Cardiac septum (tissue), 1 donor: ENCODE measurements around the gene CREB3L4. TPM values are rescaled to one million over a fixed set of nuclear protein-coding genes. Genes with fewer than 3 reads are reported as not detected.
"Not testable (repeated sequence)": the region's sequence is repeated elsewhere in the genome, so short reads cannot be mapped to it uniquely, and the experiment has no call there.

Experiments
- DNase-seq: peaks from one replicate; pipeline ENCODE4 v3.0.0-alpha.2; 2020; ENCODE audit warnings: low spot score
- intact Hi-C: fragments of 100-400 bp; cut with DNase I; formaldehyde crosslinking; loops from one replicate; pipeline ENCODE4 v1.14.0; 2022
- microRNA-seq: library from miRNA; unstranded; fragments of <30 nt; microRNA quantifications from one replicate; pipeline ENCODE4 v1.2.0, GENCODE V29; 2020
- total RNA-seq: library from RNA; stranded (reverse); fragmentation: NEBNext Ultra II Directional; extraction: Animal tissue kit (Norgen Biotek cat#: 25700); gene quantifications from one replicate; pipeline ENCODE4 v1.2.1, GENCODE V29; 2021
- donor health status: DM: no; HTN: no; CAD: no.

CREB3L4 gene
- total RNA-seq, 1 donor from 2014 or later: 3.8 TPM

DNA sequence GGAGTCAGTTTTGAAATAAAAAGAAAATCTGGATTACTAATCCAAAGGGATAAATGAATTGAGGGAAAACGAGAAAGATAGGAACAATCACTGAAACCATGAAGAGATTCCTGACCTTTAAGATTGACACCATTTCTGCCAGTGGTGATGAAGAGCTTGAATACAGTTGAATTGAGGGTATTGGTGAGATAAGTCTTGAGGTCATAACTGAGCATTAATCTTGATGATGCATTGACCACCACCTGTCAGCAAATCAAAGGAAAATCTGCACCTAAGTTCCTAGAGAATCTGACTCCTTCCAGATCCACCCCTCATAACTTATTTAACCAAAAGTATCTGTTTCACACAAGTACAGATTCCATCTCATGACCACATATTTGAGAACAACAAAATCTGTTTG, 44.4 kb downstream of the CREB3L4 start:
- intact Hi-C loops: no loop called here
- DNase-seq: no peak

GRCh38 chr1:154012543-154012942, 44.8 kb downstream of the CREB3L4 start:
- DNase-seq, intact Hi-C loops: not testable (repeated sequence)

GRCh38 chr1:154014154-154014907, 46.6 kb downstream of the CREB3L4 start:
- intact Hi-C loops: no loop called here
- no peak for DNase-seq

- intact Hi-C loops: no loop called here
These were observed 51.6 kb downstream of the CREB3L4 start for GRCh38 chr1:154019269-154019668.

GRCh38 chr1:154019940-154020339, 52.2 kb downstream of the CREB3L4 start:
- intact Hi-C loops: no loop called here

More at GRCh38 chr1:154019269-154019668, 51.6 kb downstream of the CREB3L4 start:
- DNase-seq: no peak

More at GRCh38 chr1:154019940-154020339, 52.2 kb downstream of the CREB3L4 start:
- no peak for DNase-seq

Small RNA genes lying within 50 kb of the gene (microRNA-seq; reads per million reads assigned to microRNA genes)
- gene MIR6737: not detected

Other genes starting within 250 kb of the CREB3L4 start
- gene INTS3, start 239.9 kb upstream of the CREB3L4 start, total RNA-seq: 35.2 TPM
- 9.8 TPM for gene SLC27A3, start 192.5 kb upstream of the CREB3L4 start, total RNA-seq
- 45.7 TPM for gene GATAD2B, start 44.9 kb upstream of the CREB3L4 start, total RNA-seq
- gene DENND4B, start 21.2 kb upstream of the CREB3L4 start, total RNA-seq: 42.7 TPM
- 20.6 TPM for gene CRTC2, start 9.3 kb upstream of the CREB3L4 start, total RNA-seq
- 40.2 TPM for gene SLC39A1, start 4.4 kb upstream of the CREB3L4 start, total RNA-seq
- 61.7 TPM for gene JTB, start 9.8 kb downstream of the CREB3L4 start, total RNA-seq
- gene RAB13, start 18.4 kb downstream of the CREB3L4 start, total RNA-seq: 57.3 TPM
- 712 TPM for gene RPS27, start 22.9 kb downstream of the CREB3L4 start, total RNA-seq
- gene NUP210L, start 187.2 kb downstream of the CREB3L4 start, total RNA-seq: 0.48 TPM
- 364 TPM for gene TPM3, start 224.2 kb downstream of the CREB3L4 start, total RNA-seq
- not detected for gene CFAP141, start 238.4 kb downstream of the CREB3L4 start, total RNA-seq